ENCODE data around the gene TECPR2. TPM values are rescaled to one million over a fixed set of nuclear protein-coding genes. Genes with fewer than 3 reads are reported as not detected.

Gene TECPR2
- total RNA-seq, 1 experiment from 2014 or later = 21.3 TPM

GRCh38 chr14:102335163-102335562 lies 27.6 kb upstream of the TECPR2 start:
- no peak for DNase-seq (ENCODE audit: low spot score)
- ChIA-PET CTCF (interaction anchor here (0.9 kb wide), 1 partner anchor 21 kb away, joined by 3 read pairs; no protein-coding TSS in a partner anchor), POLR2A (interaction anchor here (0.8 kb wide), 1 partner anchor 152 kb away, joined by 3 read pairs; no protein-coding TSS in a partner anchor)
- Mint-ChIP-seq H3K27ac (no peak overlapping the region), H3K9me3 (no peaks in the 10 kb centered on the region), H3K27me3 (ENCODE audit: low read depth) (no peaks in the 10 kb centered on the region), H3K4me1 (no peaks in the 10 kb centered on the region; the same call in 1 of the 2 replicates), H3K36me3 (peaks cover 35% of the 10 kb centered on the region), H3K4me3 (no peak overlapping the region)
- TF ChIP-seq SP1 (CRISPR knock-in tag; conservative IDR thresholded peaks at IDR 0.05) = no peak
- no peak for ATAC-seq

GRCh38 chr14:102338724-102339123 lies 24.0 kb upstream of the TECPR2 start:
- no peak for DNase-seq (ENCODE audit: low spot score)
- POLR2A ChIA-PET = no interaction called here
- no peak for TF ChIP-seq FOXK1 (CRISPR knock-in tag; IDR thresholded peaks at IDR 0.05)
- no peak for TF ChIP-seq PRRX2 (CRISPR knock-in tag; IDR thresholded peaks at IDR 0.05)
- no peak for TF ChIP-seq MLX (CRISPR knock-in tag; IDR thresholded peaks at IDR 0.05)
- TF ChIP-seq RORB (CRISPR knock-in tag; IDR thresholded peaks at IDR 0.05) = no peak
- no peak for TF ChIP-seq TEAD4 (CRISPR knock-in tag; IDR thresholded peaks at IDR 0.05)
- TF ChIP-seq KAT7 (CRISPR knock-in tag; IDR thresholded peaks at IDR 0.05; ENCODE audit: borderline replicate concordance) = no peak
- TF ChIP-seq ZNF425 (CRISPR knock-in tag; conservative IDR thresholded peaks at IDR 0.05) = no peak
- no peak for TF ChIP-seq IRF1 (CRISPR knock-in tag; IDR thresholded peaks at IDR 0.05)
- TF ChIP-seq ZNF281 (CRISPR knock-in tag; IDR thresholded peaks at IDR 0.05) = no peak
- TF ChIP-seq ZBTB21 (CRISPR knock-in tag; IDR thresholded peaks at IDR 0.05; ENCODE audit: borderline replicate concordance) = no peak
- no peak for TF ChIP-seq NR2C2 (CRISPR knock-in tag; IDR thresholded peaks at IDR 0.05)
- Mint-ChIP-seq H3K27ac (peak overlapping the region; percentile 41), H3K4me1 (no peaks in the 10 kb centered on the region; the same call in 1 of the 2 replicates), H3K4me3 (no peak overlapping the region), H3K36me3 (peaks cover 28% of the 10 kb centered on the region), H3K27me3 (ENCODE audit: low read depth) (no peaks in the 10 kb centered on the region), H3K9me3 (no peaks in the 10 kb centered on the region)
- CTCF ChIA-PET = interaction anchor here (0.5 to 0.7 kb wide), 2 partner anchors 29 to 42 kb away, joined by 3 to 4 read pairs; no protein-coding TSS in a partner anchor
- ATAC-seq = peak; percentile 67

GRCh38 chr14:102341566-102341965 lies 21.2 kb upstream of the TECPR2 start:
- Mint-ChIP-seq H3K4me3 (no peak overlapping the region), H3K4me1 (no peaks in the 10 kb centered on the region; the same call in 1 of the 2 replicates), H3K9me3 (no peaks in the 10 kb centered on the region), H3K27ac (no peak overlapping the region), H3K36me3 (peaks cover 19% of the 10 kb centered on the region), H3K27me3 (ENCODE audit: low read depth) (no peaks in the 10 kb centered on the region)
- ATAC-seq (no peak), DNase-seq (ENCODE audit: low spot score) (no peak)
- ChIA-PET POLR2A (no interaction called here), CTCF (interaction anchor here (1.2 kb wide), 1 partner anchor 96 kb away, joined by 3 read pairs; no protein-coding TSS in a partner anchor)
- TF ChIP-seq TEAD1 (CRISPR knock-in tag; IDR thresholded peaks at IDR 0.05) = no peak
- no peak for TF ChIP-seq ESRRA (CRISPR knock-in tag; IDR thresholded peaks at IDR 0.05; ENCODE audit: borderline replicate concordance)
- no peak for TF ChIP-seq ARID4B (CRISPR knock-in tag; IDR thresholded peaks at IDR 0.05; ENCODE audit: borderline replicate concordance)
- no peak for TF ChIP-seq PRDM15 (CRISPR knock-in tag; IDR thresholded peaks at IDR 0.05)
- TF ChIP-seq MYBL2 (CRISPR knock-in tag; IDR thresholded peaks at IDR 0.05) = no peak
- TF ChIP-seq GTF2I (CRISPR knock-in tag; conservative IDR thresholded peaks at IDR 0.05) = no peak
